Measurements from ENCODE around the gene FAXDC2.
A peak's percentile ranks its signal among the peaks of the same experiment; 100 is the strongest.

FAXDC2 gene

DNA sequence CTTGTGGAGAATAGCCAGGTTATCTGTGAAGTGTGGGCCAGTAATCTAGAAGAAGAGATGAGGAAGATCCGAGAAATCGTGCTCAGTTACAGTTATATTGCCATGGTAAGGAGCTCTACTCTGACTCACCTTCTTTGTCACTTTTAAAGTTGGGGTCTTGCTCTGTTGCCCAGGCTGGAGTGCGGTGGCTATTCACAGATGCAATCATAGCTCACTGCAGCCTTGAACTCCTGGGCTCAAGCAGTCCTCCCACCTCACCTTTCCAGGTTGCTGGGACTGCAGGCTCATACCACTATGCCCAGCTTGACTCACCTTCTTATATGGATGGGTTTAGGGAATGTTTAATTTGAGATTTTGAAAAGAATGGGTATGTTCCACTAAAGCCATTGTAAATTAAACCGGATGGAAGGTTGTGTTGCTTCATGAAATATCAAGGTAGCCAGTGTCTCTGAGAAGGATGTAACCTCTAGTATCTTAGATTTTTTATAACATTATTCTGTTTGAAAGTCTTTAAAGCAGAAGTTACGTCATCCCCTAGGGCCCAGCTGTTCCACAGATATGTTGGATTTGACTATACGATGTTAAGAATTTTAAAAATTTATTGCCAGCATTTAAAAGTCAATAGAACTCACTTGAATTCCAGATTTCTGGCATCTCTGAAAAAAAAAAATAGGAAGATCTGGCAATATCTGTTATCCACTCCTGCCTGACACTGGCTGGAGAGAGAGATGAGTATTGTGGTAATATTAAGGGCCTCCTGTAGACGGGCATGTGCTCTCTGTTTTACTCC lies 13.1 kb upstream of the FAXDC2 start:
- ChIA-PET POLR2A (ENCODE audit: low non-redundant PET) (interaction anchor here (0.6 kb wide), 1 partner anchor 160 kb away, joined by 16 read pairs; no protein-coding TSS in a partner anchor), CTCF (no interaction called here)
- TF ChIP-seq, protein P1, sequence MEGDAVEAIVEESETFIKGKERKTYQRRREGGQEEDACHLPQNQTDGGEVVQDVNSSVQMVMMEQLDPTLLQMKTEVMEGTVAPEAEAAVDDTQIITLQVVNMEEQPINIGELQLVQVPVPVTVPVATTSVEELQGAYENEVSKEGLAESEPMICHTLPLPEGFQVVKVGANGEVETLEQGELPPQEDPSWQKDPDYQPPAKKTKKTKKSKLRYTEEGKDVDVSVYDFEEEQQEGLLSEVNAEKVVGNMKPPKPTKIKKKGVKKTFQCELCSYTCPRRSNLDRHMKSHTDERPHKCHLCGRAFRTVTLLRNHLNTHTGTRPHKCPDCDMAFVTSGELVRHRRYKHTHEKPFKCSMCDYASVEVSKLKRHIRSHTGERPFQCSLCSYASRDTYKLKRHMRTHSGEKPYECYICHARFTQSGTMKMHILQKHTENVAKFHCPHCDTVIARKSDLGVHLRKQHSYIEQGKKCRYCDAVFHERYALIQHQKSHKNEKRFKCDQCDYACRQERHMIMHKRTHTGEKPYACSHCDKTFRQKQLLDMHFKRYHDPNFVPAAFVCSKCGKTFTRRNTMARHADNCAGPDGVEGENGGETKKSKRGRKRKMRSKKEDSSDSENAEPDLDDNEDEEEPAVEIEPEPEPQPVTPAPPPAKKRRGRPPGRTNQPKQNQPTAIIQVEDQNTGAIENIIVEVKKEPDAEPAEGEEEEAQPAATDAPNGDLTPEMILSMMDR (conservative IDR thresholded peaks at IDR 0.05; ENCODE audit: low read depth), result no peak
- H3K27ac ChIP-seq, result no peak overlapping the region
- DNase-seq (ENCODE audit: low spot score), result no peak

DNA sequence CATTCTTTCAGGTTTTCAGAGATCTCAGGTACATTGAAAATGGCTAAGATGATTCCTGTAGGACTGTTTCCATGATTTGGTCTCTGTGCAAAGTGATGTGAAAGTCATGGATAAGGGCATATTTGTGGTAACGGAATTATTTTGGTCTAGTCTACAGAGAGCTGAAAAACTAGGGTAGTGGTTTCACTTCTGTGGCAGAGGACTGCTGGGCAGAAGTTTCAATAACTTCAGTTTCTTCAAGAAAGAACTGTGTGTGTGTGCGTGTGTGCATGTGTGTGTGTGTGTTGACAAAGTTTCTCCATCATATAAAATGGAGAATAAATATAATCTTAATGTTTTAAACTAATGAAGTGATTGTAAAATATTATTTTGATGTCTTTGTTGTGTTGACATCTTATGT lies 12.4 kb upstream of the FAXDC2 start:
- TF ChIP-seq, protein P1 (conservative IDR thresholded peaks at IDR 0.05; ENCODE audit: low read depth), result no peak
- DNase-seq (ENCODE audit: low spot score), result no peak
- POLR2A ChIA-PET (ENCODE audit: low non-redundant PET), result no interaction called here

DNA sequence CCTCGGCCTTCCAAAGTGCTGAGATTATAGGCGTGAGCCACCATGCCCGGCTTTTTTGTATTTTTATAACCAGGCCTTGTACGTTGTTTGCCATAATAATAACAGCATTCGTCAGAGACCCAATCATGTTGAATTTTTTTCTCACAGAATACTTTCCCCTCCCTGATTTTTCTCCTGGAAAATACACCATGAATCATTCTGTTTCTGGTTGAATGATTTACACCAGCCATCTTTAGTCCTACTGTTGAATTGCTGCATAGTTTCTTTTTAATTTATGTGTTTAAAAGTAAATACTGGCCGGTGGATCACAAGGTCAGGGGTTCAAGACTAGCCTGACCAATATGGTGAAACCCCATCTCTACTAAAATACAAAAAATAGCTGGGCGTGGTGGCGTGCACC lies 11.5 kb upstream of the FAXDC2 start:
- TF ChIP-seq, protein P1 (conservative IDR thresholded peaks at IDR 0.05; ENCODE audit: low read depth), result no peak
- DNase-seq (ENCODE audit: low spot score), result no peak
- no peak overlapping the region for H3K27ac ChIP-seq
- CTCF ChIA-PET, result no interaction called here
- POLR2A ChIA-PET (ENCODE audit: low non-redundant PET), result interaction anchor here (0.7 kb wide), 1 partner anchor 48 kb away, joined by 5 read pairs; no protein-coding TSS in a partner anchor

More for the DNA sequence above, 12.4 kb upstream of the FAXDC2 start:
- no peak overlapping the region for H3K27ac ChIP-seq
- CTCF ChIA-PET, result no interaction called here

DNA sequence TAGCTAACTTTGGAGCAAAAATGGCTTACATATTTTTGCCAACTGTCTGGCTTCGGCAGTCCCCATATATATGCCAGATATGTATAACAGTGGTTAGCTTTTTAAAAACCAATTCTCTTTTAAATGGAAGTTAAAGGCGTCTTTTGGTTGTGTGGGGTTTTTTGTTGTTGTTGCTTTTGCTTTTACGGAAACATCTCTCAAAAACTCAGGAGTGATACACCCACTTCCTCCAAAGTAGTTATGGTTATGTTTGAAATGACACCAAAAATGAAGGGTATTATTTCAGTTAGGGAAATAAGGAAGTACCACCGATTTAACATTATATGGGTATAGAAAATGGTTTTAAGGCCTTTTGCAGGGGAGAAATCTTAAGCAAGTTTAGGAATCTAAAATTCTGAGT lies 10.4 kb upstream of the FAXDC2 start:
- ChIA-PET CTCF (interaction anchor here (0.6 kb wide), 3 partner anchors 68 to 98 kb away, joined by 3 to 4 read pairs (median 3); no protein-coding TSS in a partner anchor), POLR2A (ENCODE audit: low non-redundant PET) (no interaction called here)
- TF ChIP-seq, protein P1 (conservative IDR thresholded peaks at IDR 0.05; ENCODE audit: low read depth), result no peak
- H3K27ac ChIP-seq, result no peak overlapping the region
- DNase-seq (ENCODE audit: low spot score), result no peak

DNA sequence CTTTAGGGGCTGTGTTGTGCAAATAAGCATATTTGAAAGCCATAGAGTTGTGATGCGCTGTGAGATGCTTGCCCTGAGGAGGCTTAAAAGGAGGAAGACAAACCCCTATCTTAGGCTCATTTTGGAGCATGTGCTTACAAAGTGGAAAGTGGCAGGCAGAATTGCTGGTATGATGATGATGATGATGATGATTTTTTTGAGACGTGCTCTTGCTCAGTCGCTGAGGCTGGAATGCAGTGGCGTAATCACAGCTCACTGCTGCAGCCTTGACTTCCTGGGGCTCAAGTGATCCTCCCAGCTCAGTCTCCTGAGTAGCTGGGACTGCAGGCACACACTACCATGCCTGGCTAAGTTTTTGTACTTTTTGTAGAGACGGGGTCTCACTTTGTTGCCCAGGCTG lies 9.7 kb upstream of the FAXDC2 start:
- TF ChIP-seq, protein P1 (conservative IDR thresholded peaks at IDR 0.05; ENCODE audit: low read depth), result no peak
- ChIA-PET POLR2A (ENCODE audit: low non-redundant PET) (no interaction called here), CTCF (interaction anchor here (0.6 to 0.7 kb wide), 2 partner anchors 17 to 98 kb away, joined by 3 to 7 read pairs; no protein-coding TSS in a partner anchor)
- no peak for DNase-seq (ENCODE audit: low spot score)
- H3K27ac ChIP-seq, result peak overlapping the region; percentile 71

DNA sequence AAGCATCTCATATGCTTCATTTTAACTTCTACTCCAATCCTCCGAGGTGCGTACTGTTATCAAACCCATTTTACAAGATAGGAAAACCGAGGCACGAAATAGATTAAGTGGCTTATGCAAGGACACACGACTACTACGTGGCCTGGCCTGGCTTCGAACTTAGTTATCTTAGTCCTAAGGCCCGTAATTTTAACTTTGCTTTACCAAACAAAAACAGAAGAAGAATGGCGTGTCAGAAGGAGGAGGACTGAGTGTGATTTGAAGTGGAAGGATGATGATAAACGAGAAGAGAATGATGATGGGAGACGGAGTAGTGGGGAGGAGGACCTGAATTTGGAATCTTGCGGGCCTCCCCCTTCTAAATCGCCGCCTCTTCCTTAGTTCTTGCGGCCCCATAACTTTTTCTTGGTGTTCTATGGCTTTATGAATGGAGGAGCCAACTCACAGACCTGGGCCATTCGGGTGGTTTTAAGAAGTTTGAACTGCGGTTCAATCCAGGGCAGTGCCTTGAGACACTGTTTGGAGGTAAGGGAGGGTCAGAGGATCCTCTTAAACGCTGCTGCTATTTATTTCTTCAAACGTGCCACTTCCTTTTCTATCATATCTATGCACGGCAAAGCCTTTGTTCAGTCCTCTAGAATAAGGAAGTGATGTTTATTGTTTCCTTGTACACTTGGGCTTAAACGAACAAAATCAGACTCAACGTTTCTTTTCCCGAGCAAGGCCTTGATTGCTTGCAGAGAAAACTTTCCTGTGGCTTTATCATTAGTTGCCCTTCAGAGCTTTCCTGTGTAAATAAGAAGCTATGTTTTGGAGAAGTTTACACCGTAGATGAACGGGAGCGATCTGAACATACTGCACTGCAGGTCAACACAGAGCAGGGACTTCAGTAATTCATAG lies 8.8 kb upstream of the FAXDC2 start:
- no peak for DNase-seq (ENCODE audit: low spot score)
- CTCF ChIA-PET, result no interaction called here

More for the DNA sequence above, 8.8 kb upstream of the FAXDC2 start:
- POLR2A ChIA-PET (ENCODE audit: low non-redundant PET), result interaction anchor here (0.6 to 1.0 kb wide), 3 partner anchors 16 to 39 kb away, joined by 3 read pairs; no protein-coding TSS in a partner anchor
- peak overlapping the region; percentile 100 for H3K27ac ChIP-seq
- TF ChIP-seq, protein P1 (conservative IDR thresholded peaks at IDR 0.05; ENCODE audit: low read depth), result no peak

Data from RWPE1 (cell line).